GM23338 (cell line): Measurements from ENCODE around the gene TMEM114. TPM values are rescaled to one million over a fixed set of nuclear protein-coding genes. Genes with fewer than 3 reads are reported as not detected.

ENCODE experiments used
- ATAC-seq: fragments of 200-7000 bp; cut with Tn5 transposase; 3 replicates; pipeline ENCODE4 v1.9.1; 2020
- DNase-seq: peaks from one replicate; pipeline ENCODE4 v3.0.0-alpha.2; 2015; ENCODE audit warnings: low spot score
- H2AFZ ChIP-seq: fragments of 200-600 bp; sonication (generic); 2 replicates; pipeline ENCODE4 v1.8.0; 2016; ENCODE audit warnings: antibody characterized with exemption, mild to moderate bottlenecking, moderate library complexity
- H3F3A ChIP-seq: fragments of 200-600 bp; sonication (generic); replicated peaks from 2 replicates; pipeline ENCODE4 v1.8.0; 2017; ENCODE audit warnings: antibody characterized with exemption, mixed run types, low read depth
- H3K27ac ChIP-seq: fragments of 200-600 bp; sonication (generic); 2 replicates; pipeline ENCODE4 v1.6.1; 2016; ENCODE audit warnings: low read depth
- H3K27me3 ChIP-seq: fragments of 200-600 bp; sonication (generic); 2 replicates; pipeline ENCODE4 v1.8.0; 2016; ENCODE audit warnings: mild to moderate bottlenecking, mixed run types, moderate library complexity; ENCODE audit not compliant: insufficient read depth
- H3K36me3 ChIP-seq: fragments of 200-600 bp; sonication (generic); 2 replicates; pipeline ENCODE4 v1.8.0; 2016; ENCODE audit warnings: mild to moderate bottlenecking; ENCODE audit not compliant: insufficient read depth
- H3K4me1 ChIP-seq: fragments of 200-600 bp; sonication (generic); 2 replicates; pipeline ENCODE4 v1.8.0; 2016; ENCODE audit warnings: mild to moderate bottlenecking, moderate library complexity; ENCODE audit not compliant: insufficient read depth
- H3K4me2 ChIP-seq: fragments of 200-600 bp; sonication (generic); 2 replicates; pipeline ENCODE4 v1.7.1; 2017; ENCODE audit warnings: mixed run types
- H3K4me3 ChIP-seq: fragments of 200-600 bp; sonication (generic); 2 replicates; pipeline ENCODE4 v1.6.1; 2016; ENCODE audit warnings: mixed run types
- H3K79me2 ChIP-seq: fragments of 200-600 bp; sonication (generic); replicated peaks from 2 replicates; pipeline ENCODE4 v1.8.0; 2017; ENCODE audit warnings: mild to moderate bottlenecking; ENCODE audit not compliant: insufficient read depth
- H3K9me2 ChIP-seq: fragments of 200-600 bp; sonication (generic); 2 replicates; pipeline ENCODE4 v1.8.0; 2017; ENCODE audit not compliant: insufficient read depth
- H4K20me1 ChIP-seq: fragments of 200-600 bp; sonication (generic); replicated peaks from 2 replicates; pipeline ENCODE4 v1.8.0; 2017; ENCODE audit warnings: mild to moderate bottlenecking; ENCODE audit not compliant: insufficient read depth
- H3K27ac Mint-ChIP-seq: 2 replicates; pipeline ENCODE4 v1.8.0; 2020; ENCODE audit warnings: inconsistent platforms, mild to moderate bottlenecking, moderate library complexity, mixed read lengths
- H3K27me3 Mint-ChIP-seq: 3 replicates; pipeline ENCODE4 v1.8.0; 2022; ENCODE audit warnings: low read depth, mild to moderate bottlenecking, moderate library complexity, mixed read lengths, inconsistent platforms; ENCODE audit not compliant: insufficient read depth, poor library complexity
- H3K36me3 Mint-ChIP-seq: 3 replicates; pipeline ENCODE4 v1.8.0; 2021; ENCODE audit warnings: low read depth, mild to moderate bottlenecking, inconsistent platforms, moderate library complexity, mixed read lengths
- H3K4me1 Mint-ChIP-seq: 3 replicates; pipeline ENCODE4 v1.8.0; 2020; ENCODE audit warnings: mild to moderate bottlenecking, inconsistent platforms, mixed read lengths
- H3K4me3 Mint-ChIP-seq: 3 replicates; pipeline ENCODE4 v1.8.0; 2021; ENCODE audit warnings: moderate library complexity, mild to moderate bottlenecking, inconsistent platforms, mixed read lengths
- H3K9me3 Mint-ChIP-seq: 3 replicates; pipeline ENCODE4 v1.8.0; 2020; ENCODE audit warnings: moderate library complexity, mild to moderate bottlenecking, inconsistent platforms, mixed read lengths
- CREB1 ChIP-seq: fragments of 250-450 bp; sonication (Bioruptor Pico); IDR thresholded peaks from 2 replicates; pipeline ENCODE4 v1.5.0; 2020; ENCODE audit warnings: low read depth, mild to moderate bottlenecking, moderate library complexity
- EZH2phosphoT487 ChIP-seq: fragments of 200-600 bp; sonication (generic); IDR thresholded peaks from one replicate; pipeline ENCODE4 v1.8.1; 2018; ENCODE audit warnings: antibody characterized with exemption; ENCODE audit not compliant: unreplicated experiment
- JUNB ChIP-seq: IDR thresholded peaks from one replicate; pipeline ENCODE4 v1.6.1; 2016; ENCODE audit warnings: antibody characterized with exemption; ENCODE audit not compliant: unreplicated experiment
- ZNF114 ChIP-seq: fragments of 250-450 bp; sonication (Bioruptor Pico); IDR thresholded peaks from 2 replicates; pipeline ENCODE4 v1.5.0; 2020; ENCODE audit warnings: mild to moderate bottlenecking, moderate library complexity
- polyA plus RNA-seq: library from polyadenylated mRNA; unstranded; fragments of >200 nt; fragmentation: Nextera tagmentation; extraction: Ambion mirVana; gene quantifications from 2 replicates; pipeline ENCODE4 v1.2.1, GENCODE V29; 2016
- total RNA-seq: library from RNA; depleted of rRNA; stranded (reverse); fragments of >200 nt; shearing (Covaris generic); gene quantifications from 2 replicates; pipeline ENCODE4 v1.2.3, GENCODE V29; 2014
- TF ChIP-seq, protein P1 (sequence below): fragments of 250-450 bp; sonication (Bioruptor Pico); IDR thresholded peaks from 2 replicates; pipeline ENCODE4 v1.5.0; 2020; ENCODE audit warnings: mild to moderate bottlenecking, moderate library complexity
- TF ChIP-seq, protein P2 (sequence below): IDR thresholded peaks from 2 replicates; pipeline ENCODE4 v1.6.1; 2016; ENCODE audit warnings: antibody characterized with exemption
- TF ChIP-seq, protein P3 (sequence below): IDR thresholded peaks from one replicate; pipeline ENCODE4 v1.6.1; 2018; ENCODE audit warnings: antibody characterized with exemption; ENCODE audit not compliant: unreplicated experiment

TMEM114 gene
- total and polyA plus RNA-seq, 2 experiments from 2014 or later: 0.47 to 0.52 TPM

DNA sequence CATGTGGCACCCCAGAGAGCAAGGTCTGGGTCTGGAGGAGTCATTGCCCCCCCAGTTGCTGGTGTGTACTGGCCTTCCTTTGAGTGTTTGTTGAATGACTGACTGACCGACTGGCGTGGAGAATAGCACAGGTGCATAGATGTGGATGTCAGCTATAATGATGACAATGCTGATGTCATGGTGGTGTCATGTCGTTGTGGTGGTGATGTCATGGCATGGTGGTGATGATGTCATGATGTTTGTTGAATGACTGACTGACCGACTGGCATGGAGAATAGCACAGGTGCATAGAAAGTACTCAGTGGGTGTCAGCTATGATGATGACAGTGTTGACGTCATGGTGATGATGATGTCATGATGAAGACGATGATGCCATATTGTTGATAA is 22.1 kb downstream of the TMEM114 start:
- Histone ChIP-seq H3K79me2 (no peaks in the 10 kb centered on the region), H3K27ac (no peak overlapping the region), H2AFZ (no peak overlapping the region), H3K27me3 (peaks cover 3% of the 10 kb centered on the region; the same call in 1 of the 2 replicates), H3F3A (peaks cover 5% of the 10 kb centered on the region), H3K4me2 (no peak overlapping the region), H3K4me3 (no peak overlapping the region), H3K36me3 (no peaks in the 10 kb centered on the region), H3K4me1 (peaks cover 28% of the 10 kb centered on the region), H3K9me2 (no peaks in the 10 kb centered on the region), H4K20me1 (no peaks in the 10 kb centered on the region)
- H3K4me1 Mint-ChIP-seq: peaks cover 44% of the 10 kb centered on the region
- peaks cover 4% of the 10 kb centered on the region; the same call in 2 of the 3 replicates for H3K9me3 Mint-ChIP-seq
- no peak for ATAC-seq
- peak overlapping the region; percentile 32; the same call in 1 of the 2 replicates for H3K27ac Mint-ChIP-seq
- no peak overlapping the region for H3K4me3 Mint-ChIP-seq
- TF ChIP-seq CREB1 (CRISPR knock-in tag) (peak; percentile 92), JUNB (no peak)
- H3K36me3 Mint-ChIP-seq: peaks cover 2% of the 10 kb centered on the region; the same call in 2 of the 3 replicates
- no peak for DNase-seq
- peaks cover 20% of the 10 kb centered on the region for H3K27me3 Mint-ChIP-seq

DNA sequence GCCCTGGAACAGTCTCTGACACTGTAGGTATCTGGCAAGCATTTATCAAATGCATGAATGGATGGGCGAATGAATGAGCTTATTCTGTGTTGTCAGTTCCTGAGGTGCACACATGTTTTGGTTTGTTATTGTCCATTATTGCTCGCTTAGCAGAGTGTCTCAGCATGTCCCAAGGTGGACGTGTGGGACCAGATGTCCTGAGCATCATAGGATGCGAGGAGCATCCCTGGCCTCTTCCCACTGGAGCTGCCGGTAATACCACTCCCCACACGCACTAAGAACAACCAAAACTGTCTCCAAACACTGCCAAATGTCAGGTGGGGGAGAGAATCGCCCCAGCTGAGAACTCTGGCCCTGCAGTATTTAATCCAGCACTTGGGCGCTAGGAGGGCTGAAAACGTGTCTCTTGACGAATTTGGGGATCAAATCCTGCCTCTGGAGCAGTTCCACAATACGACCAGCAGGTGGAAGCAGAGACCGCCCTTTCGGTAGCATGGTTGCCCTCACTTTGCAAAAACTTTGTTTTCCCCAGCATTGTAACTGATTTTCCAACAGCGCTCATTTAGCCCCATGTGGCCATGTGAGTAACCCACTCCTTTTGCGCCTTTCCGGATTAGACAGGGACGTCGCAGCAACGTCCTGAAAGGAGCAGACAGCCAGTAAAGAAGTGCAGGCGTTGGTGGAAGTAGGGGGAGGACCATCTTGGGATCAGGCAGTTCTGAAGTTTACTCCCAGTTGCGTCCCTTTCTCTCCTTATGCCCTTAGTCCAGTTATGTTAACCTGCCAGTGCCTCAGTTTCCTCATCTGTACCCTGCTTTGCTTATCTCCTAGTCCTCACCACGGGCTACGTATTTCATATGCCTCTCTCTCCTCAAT is 22.7 kb downstream of the TMEM114 start:
- H2AFZ ChIP-seq: no peak overlapping the region
- DNase-seq: peak; percentile 98
- peak; percentile 48 for ATAC-seq
- no peaks in the 10 kb centered on the region for H3K36me3 ChIP-seq
- peaks cover 3% of the 10 kb centered on the region; the same call in 1 of the 2 replicates for H3K27me3 ChIP-seq
- H3K9me2 ChIP-seq: no peaks in the 10 kb centered on the region
- H4K20me1 ChIP-seq: no peaks in the 10 kb centered on the region
- no peak overlapping the region for H3K4me3 ChIP-seq
- H3K79me2 ChIP-seq: no peaks in the 10 kb centered on the region
- H3F3A ChIP-seq: peaks cover 5% of the 10 kb centered on the region
- peaks cover 16% of the 10 kb centered on the region for H3K27me3 Mint-ChIP-seq
- H3K4me1 Mint-ChIP-seq: peaks cover 38% of the 10 kb centered on the region
- no peaks in the 10 kb centered on the region for H3K36me3 Mint-ChIP-seq
- H3K4me1 ChIP-seq: peaks cover 28% of the 10 kb centered on the region
- no peak overlapping the region for H3K4me3 Mint-ChIP-seq
- peak overlapping the region; percentile 32; the same call in 1 of the 2 replicates for H3K27ac Mint-ChIP-seq
- no peaks in the 10 kb centered on the region for H3K9me3 Mint-ChIP-seq
- H3K27ac ChIP-seq: no peak overlapping the region
- H3K4me2 ChIP-seq: no peak overlapping the region
- TF ChIP-seq, protein P1, sequence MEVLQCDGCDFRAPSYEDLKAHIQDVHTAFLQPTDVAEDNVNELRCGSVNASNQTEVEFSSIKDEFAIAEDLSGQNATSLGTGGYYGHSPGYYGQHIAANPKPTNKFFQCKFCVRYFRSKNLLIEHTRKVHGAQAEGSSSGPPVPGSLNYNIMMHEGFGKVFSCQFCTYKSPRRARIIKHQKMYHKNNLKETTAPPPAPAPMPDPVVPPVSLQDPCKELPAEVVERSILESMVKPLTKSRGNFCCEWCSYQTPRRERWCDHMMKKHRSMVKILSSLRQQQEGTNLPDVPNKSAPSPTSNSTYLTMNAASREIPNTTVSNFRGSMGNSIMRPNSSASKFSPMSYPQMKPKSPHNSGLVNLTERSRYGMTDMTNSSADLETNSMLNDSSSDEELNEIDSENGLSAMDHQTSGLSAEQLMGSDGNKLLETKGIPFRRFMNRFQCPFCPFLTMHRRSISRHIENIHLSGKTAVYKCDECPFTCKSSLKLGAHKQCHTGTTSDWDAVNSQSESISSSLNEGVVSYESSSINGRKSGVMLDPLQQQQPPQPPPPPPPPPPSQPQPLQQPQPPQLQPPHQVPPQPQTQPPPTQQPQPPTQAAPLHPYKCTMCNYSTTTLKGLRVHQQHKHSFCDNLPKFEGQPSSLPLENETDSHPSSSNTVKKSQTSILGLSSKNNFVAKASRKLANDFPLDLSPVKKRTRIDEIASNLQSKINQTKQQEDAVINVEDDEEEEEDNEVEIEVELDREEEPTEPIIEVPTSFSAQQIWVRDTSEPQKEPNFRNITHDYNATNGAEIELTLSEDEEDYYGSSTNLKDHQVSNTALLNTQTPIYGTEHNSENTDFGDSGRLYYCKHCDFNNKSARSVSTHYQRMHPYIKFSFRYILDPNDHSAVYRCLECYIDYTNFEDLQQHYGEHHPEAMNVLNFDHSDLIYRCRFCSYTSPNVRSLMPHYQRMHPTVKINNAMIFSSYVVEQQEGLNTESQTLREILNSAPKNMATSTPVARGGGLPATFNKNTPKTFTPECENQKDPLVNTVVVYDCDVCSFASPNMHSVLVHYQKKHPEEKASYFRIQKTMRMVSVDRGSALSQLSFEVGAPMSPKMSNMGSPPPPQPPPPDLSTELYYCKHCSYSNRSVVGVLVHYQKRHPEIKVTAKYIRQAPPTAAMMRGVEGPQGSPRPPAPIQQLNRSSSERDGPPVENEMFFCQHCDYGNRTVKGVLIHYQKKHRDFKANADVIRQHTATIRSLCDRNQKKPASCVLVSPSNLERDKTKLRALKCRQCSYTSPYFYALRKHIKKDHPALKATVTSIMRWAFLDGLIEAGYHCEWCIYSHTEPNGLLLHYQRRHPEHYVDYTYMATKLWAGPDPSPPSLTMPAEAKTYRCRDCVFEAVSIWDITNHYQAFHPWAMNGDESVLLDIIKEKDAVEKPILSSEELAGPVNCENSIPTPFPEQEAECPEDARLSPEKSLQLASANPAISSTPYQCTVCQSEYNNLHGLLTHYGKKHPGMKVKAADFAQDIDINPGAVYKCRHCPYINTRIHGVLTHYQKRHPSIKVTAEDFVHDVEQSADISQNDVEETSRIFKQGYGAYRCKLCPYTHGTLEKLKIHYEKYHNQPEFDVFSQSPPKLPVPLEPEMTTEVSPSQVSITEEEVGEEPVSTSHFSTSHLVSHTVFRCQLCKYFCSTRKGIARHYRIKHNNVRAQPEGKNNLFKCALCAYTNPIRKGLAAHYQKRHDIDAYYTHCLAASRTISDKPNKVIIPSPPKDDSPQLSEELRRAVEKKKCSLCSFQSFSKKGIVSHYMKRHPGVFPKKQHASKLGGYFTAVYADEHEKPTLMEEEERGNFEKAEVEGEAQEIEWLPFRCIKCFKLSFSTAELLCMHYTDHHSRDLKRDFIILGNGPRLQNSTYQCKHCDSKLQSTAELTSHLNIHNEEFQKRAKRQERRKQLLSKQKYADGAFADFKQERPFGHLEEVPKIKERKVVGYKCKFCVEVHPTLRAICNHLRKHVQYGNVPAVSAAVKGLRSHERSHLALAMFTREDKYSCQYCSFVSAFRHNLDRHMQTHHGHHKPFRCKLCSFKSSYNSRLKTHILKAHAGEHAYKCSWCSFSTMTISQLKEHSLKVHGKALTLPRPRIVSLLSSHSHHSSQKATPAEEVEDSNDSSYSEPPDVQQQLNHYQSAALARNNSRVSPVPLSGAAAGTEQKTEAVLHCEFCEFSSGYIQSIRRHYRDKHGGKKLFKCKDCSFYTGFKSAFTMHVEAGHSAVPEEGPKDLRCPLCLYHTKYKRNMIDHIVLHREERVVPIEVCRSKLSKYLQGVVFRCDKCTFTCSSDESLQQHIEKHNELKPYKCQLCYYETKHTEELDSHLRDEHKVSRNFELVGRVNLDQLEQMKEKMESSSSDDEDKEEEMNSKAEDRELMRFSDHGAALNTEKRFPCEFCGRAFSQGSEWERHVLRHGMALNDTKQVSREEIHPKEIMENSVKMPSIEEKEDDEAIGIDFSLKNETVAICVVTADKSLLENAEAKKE (CRISPR knock-in tag): no peak
- TF ChIP-seq EZH2phosphoT487 (no peak), JUNB (no peak), CREB1 (CRISPR knock-in tag) (0 out of 2 replicates have a peak, but pooled peaks have one; percentile 36), ZNF114 (CRISPR knock-in tag) (no peak)
- TF ChIP-seq, protein P2, sequence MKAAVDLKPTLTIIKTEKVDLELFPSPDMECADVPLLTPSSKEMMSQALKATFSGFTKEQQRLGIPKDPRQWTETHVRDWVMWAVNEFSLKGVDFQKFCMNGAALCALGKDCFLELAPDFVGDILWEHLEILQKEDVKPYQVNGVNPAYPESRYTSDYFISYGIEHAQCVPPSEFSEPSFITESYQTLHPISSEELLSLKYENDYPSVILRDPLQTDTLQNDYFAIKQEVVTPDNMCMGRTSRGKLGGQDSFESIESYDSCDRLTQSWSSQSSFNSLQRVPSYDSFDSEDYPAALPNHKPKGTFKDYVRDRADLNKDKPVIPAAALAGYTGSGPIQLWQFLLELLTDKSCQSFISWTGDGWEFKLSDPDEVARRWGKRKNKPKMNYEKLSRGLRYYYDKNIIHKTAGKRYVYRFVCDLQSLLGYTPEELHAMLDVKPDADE: no peak
- TF ChIP-seq, protein P3, sequence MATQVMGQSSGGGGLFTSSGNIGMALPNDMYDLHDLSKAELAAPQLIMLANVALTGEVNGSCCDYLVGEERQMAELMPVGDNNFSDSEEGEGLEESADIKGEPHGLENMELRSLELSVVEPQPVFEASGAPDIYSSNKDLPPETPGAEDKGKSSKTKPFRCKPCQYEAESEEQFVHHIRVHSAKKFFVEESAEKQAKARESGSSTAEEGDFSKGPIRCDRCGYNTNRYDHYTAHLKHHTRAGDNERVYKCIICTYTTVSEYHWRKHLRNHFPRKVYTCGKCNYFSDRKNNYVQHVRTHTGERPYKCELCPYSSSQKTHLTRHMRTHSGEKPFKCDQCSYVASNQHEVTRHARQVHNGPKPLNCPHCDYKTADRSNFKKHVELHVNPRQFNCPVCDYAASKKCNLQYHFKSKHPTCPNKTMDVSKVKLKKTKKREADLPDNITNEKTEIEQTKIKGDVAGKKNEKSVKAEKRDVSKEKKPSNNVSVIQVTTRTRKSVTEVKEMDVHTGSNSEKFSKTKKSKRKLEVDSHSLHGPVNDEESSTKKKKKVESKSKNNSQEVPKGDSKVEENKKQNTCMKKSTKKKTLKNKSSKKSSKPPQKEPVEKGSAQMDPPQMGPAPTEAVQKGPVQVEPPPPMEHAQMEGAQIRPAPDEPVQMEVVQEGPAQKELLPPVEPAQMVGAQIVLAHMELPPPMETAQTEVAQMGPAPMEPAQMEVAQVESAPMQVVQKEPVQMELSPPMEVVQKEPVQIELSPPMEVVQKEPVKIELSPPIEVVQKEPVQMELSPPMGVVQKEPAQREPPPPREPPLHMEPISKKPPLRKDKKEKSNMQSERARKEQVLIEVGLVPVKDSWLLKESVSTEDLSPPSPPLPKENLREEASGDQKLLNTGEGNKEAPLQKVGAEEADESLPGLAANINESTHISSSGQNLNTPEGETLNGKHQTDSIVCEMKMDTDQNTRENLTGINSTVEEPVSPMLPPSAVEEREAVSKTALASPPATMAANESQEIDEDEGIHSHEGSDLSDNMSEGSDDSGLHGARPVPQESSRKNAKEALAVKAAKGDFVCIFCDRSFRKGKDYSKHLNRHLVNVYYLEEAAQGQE: no peak
